K562 (cell line): ENCODE measurements around the gene NEXN. TPM values are rescaled to one million over a fixed set of nuclear protein-coding genes. Genes with fewer than 3 reads are reported as not detected.

Source experiments
- BRD9 ChIP-seq: fragments of 450-650 bp; IDR thresholded peaks from 2 replicates; pipeline ENCODE4 v1.6.1; 2018; ENCODE audit warnings: low read depth; ENCODE audit not compliant: partially characterized antibody
- CREBBP ChIP-seq: IDR thresholded peaks from one replicate; pipeline ENCODE4 v1.6.1; 2012; ENCODE audit warnings: low read depth, mild to moderate bottlenecking, control low read depth, inconsistent platforms, low read length
- FOXA1 ChIP-seq: fragments of 450-650 bp; IDR thresholded peaks from 2 replicates; pipeline ENCODE4 v1.6.1; 2016; ENCODE audit warnings: mild to moderate bottlenecking, borderline replicate concordance
- GTF2B ChIP-seq: IDR thresholded peaks from 2 replicates; pipeline ENCODE4 v1.6.1; 2011; ENCODE audit not compliant: insufficient read length; ENCODE audit errors: extremely low read depth
- JUN ChIP-seq, 2 experiments: sonication (generic) in 1 of 2; formaldehyde crosslinking in 1 of 2; IDR thresholded peaks; 2 replicates each; pipeline versions ENCODE4 v1.6.1 to v1.8.0; 2012 to 2022; ENCODE audit warnings: borderline replicate concordance in 2 of 2, mild to moderate bottlenecking in 2 of 2, improper control_type of control experiment in 1 of 2, low read depth in 1 of 2, low read length in 1 of 2, missing genetic modification reagents in 1 of 2
- MXD1 ChIP-seq: fragments of 250-450 bp; sonication (Bioruptor Pico); IDR thresholded peaks from 2 replicates; pipeline ENCODE4 v1.8.0; 2021; ENCODE audit warnings: borderline replicate concordance, mild to moderate bottlenecking, moderate library complexity; ENCODE audit not compliant: poor library complexity, severe bottlenecking
- NFATC3 ChIP-seq: fragments of 450-650 bp; IDR thresholded peaks from 2 replicates; pipeline ENCODE4 v1.6.1; 2017; ENCODE audit warnings: mild to moderate bottlenecking
- NRF1 ChIP-seq, 2 experiments: fragments of 450-650 bp; IDR thresholded peaks in 1 of 2; conservative IDR thresholded peaks in 1 of 2; 2 replicates each; pipeline ENCODE4 v1.6.1; 2014; ENCODE audit warnings: mild to moderate bottlenecking in 2 of 2
- ZNF830 ChIP-seq: fragments of 250-450 bp; sonication (Bioruptor Pico); IDR thresholded peaks from 2 replicates; pipeline ENCODE4 v1.5.0; 2021; ENCODE audit warnings: mild to moderate bottlenecking
- polyA plus RNA-seq, 8 experiments: library from polyadenylated mRNA; depleted of rRNA in 4 of 8; stranded (reverse) in 5 of 8; unstranded in 3 of 8; fragments of >200 nt; fragmentation: Nextera tagmentation in 2 of 8; fragmentation: Illumina TruSeq in 1 of 8; extraction: Ambion mirVana in 2 of 8; extraction: Trizol in 1 of 8; gene quantifications; 2 replicates each; pipeline versions ENCODE4 v1.2.1 to v1.2.3, GENCODE V29; 2011 to 2014; ENCODE audit warnings: inconsistent platforms in 1 of 8, missing spikeins in 1 of 8
- total RNA-seq, 7 experiments: library from RNA; depleted of rRNA in 6 of 7; stranded (reverse); fragments of >200 nt in 6 of 7; fragmentation: Illumina TruSeq in 2 of 7; extraction: Trizol in 2 of 7; gene quantifications; 2 replicates each; pipeline versions ENCODE4 v1.2.1 to v1.2.3, GENCODE V29; 2011 to 2021; ENCODE audit warnings: low replicate concordance in 1 of 7
- TF ChIP-seq, protein P1 (sequence below), 2 experiments: fragments of 450-650 bp in 1 of 2; sonication (generic) in 1 of 2; formaldehyde crosslinking in 1 of 2; IDR thresholded peaks; 2 replicates each; pipeline versions ENCODE4 v1.7.1 to v1.9.0; 2016 to 2022; ENCODE audit warnings: inconsistent platforms in 1 of 2, mild to moderate bottlenecking in 1 of 2, missing genetic modification reagents in 1 of 2
- TF ChIP-seq, protein P2 (sequence below): fragments of 150-350 bp; conservative IDR thresholded peaks from 2 replicates; pipeline ENCODE4 v1.6.1; 2014; ENCODE audit warnings: low read length

NEXN gene
- total and polyA plus RNA-seq, 9 of the 15 experiments (the other 6 are each of a cell fraction or from before 2014, with no cell fraction given) = 0.18 to 1.8 (median 0.76) TPM

GRCh38 chr1:77978969-77979876 lies 90.8 kb downstream of the NEXN start, which contains the start of gene FUBP1 (continued):
- TF ChIP-seq, protein P1, sequence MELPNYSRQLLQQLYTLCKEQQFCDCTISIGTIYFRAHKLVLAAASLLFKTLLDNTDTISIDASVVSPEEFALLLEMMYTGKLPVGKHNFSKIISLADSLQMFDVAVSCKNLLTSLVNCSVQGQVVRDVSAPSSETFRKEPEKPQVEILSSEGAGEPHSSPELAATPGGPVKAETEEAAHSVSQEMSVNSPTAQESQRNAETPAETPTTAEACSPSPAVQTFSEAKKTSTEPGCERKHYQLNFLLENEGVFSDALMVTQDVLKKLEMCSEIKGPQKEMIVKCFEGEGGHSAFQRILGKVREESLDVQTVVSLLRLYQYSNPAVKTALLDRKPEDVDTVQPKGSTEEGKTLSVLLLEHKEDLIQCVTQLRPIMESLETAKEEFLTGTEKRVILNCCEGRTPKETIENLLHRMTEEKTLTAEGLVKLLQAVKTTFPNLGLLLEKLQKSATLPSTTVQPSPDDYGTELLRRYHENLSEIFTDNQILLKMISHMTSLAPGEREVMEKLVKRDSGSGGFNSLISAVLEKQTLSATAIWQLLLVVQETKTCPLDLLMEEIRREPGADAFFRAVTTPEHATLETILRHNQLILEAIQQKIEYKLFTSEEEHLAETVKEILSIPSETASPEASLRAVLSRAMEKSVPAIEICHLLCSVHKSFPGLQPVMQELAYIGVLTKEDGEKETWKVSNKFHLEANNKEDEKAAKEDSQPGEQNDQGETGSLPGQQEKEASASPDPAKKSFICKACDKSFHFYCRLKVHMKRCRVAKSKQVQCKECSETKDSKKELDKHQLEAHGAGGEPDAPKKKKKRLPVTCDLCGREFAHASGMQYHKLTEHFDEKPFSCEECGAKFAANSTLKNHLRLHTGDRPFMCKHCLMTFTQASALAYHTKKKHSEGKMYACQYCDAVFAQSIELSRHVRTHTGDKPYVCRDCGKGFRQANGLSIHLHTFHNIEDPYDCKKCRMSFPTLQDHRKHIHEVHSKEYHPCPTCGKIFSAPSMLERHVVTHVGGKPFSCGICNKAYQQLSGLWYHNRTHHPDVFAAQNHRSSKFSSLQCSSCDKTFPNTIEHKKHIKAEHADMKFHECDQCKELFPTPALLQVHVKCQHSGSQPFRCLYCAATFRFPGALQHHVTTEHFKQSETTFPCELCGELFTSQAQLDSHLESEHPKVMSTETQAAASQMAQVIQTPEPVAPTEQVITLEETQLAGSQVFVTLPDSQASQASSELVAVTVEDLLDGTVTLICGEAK (IDR thresholded peaks at IDR 0.05) = peak; percentile 12; the same call in 1 of the 2 replicates
- TF ChIP-seq, protein P1 (CRISPR knock-in tag; IDR thresholded peaks at IDR 0.05) = no peak
- TF ChIP-seq NFATC3 = 0 out of 2 replicates have a peak, but pooled peaks have one; percentile 48
- TF ChIP-seq, protein P2, sequence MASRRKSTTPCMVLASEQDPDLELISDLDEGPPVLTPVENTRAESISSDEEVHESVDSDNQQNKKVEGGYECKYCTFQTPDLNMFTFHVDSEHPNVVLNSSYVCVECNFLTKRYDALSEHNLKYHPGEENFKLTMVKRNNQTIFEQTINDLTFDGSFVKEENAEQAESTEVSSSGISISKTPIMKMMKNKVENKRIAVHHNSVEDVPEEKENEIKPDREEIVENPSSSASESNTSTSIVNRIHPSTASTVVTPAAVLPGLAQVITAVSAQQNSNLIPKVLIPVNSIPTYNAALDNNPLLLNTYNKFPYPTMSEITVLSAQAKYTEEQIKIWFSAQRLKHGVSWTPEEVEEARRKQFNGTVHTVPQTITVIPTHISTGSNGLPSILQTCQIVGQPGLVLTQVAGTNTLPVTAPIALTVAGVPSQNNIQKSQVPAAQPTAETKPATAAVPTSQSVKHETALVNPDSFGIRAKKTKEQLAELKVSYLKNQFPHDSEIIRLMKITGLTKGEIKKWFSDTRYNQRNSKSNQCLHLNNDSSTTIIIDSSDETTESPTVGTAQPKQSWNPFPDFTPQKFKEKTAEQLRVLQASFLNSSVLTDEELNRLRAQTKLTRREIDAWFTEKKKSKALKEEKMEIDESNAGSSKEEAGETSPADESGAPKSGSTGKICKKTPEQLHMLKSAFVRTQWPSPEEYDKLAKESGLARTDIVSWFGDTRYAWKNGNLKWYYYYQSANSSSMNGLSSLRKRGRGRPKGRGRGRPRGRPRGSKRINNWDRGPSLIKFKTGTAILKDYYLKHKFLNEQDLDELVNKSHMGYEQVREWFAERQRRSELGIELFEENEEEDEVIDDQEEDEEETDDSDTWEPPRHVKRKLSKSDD = 0 out of 2 replicates have a peak, but pooled peaks have one; percentile 31
- no peak for TF ChIP-seq ZNF830 (CRISPR knock-in tag)
- TF ChIP-seq CREBBP = no peak
- no peak for TF ChIP-seq FOXA1
- peak; percentile 67 to 68 for TF ChIP-seq NRF1 (conservative IDR thresholded peaks at IDR 0.05 in 1 of 2, IDR thresholded peaks at IDR 0.05 in 1 of 2)
- no peak for TF ChIP-seq JUN (IDR thresholded peaks at IDR 0.05; ENCODE audit: borderline replicate concordance, low read depth, low read length)
- TF ChIP-seq JUN (CRISPR knock-in tag; IDR thresholded peaks at IDR 0.05; ENCODE audit: borderline replicate concordance) = no peak
- TF ChIP-seq BRD9 = peak; percentile 88
- TF ChIP-seq GTF2B = peak; percentile 66
- no peak for TF ChIP-seq MXD1 (CRISPR knock-in tag)
